ENCODE results near the gene R3HCC1L.
"Not testable (repeated sequence)": the region's sequence is repeated elsewhere in the genome, so short reads cannot be mapped to it uniquely, and the experiment has no call there.

The R3HCC1L gene

GRCh38 chr10:98182351-98182915 is 48.0 kb downstream of the R3HCC1L start:
- not testable (repeated sequence) for FAIRE-seq

- no peak for FAIRE-seq
Observed at GRCh38 chr10:98186681-98187080, 52.2 kb downstream of the R3HCC1L start.

DNA sequence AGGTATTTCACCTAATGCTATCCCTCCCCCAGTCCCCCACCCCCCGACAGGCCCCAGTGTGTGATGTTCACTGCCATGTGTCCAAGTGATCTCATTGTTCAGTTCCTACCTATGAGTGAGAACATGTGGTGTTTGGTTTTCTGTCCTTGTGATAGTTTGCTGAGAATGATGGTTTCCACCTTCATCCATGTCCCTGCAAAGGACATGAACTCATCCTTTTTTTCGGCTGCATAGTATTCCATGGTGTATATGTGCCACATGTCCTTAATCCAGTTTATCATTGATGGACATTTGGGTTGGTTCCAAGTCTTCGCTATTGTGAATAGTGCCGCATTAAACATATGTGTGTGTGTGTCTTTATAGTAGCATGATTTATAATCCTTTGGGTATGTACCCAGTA is 56.3 kb downstream of the R3HCC1L start:
- not testable (repeated sequence) for FAIRE-seq

- FAIRE-seq, result no peak
Observed at GRCh38 chr10:98193037-98193436, 58.6 kb downstream of the R3HCC1L start.

- no peak for FAIRE-seq
Observed at GRCh38 chr10:98194633-98195032, 60.2 kb downstream of the R3HCC1L start.

DNA sequence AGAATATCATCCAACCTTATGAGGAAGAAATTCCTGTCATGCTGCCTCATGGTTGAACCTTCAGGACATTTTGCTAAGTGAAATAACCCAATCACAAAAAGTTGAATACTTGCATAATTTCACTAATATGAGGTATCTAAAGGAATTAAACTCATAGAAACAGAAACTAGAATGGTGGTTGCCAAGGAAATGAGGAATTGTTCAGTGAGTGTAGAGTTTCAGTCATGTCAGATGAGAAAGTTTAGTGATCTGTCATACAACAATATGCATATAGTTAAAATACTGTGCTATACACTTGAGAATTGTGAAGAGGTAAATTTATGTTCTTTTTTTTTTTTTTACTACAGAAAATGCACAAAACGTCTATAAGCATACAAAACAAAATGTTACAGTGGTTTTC is 60.7 kb downstream of the R3HCC1L start:
- no peak for FAIRE-seq

DNA sequence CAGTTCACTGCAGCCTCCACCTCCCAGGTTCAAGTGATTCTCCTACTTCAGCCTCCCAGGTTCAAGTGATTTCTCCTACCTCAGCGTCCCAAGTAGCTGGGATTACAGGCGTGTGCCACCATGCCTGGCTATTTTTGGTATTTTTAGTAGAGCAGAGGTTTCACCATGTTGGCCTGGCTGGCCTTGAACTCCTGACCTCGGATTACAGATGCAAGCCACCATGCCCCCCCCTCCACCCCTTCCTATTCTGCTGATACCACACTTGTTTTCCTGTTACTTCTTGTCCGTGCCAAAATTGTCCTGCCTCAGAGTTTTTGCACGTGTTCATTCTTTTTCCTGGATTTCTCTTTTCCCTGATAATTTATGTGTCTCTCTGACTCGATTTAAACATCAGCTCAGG is 62.5 kb downstream of the R3HCC1L start:
- no peak for FAIRE-seq

GRCh38 chr10:98201760-98202159 is 67.3 kb downstream of the R3HCC1L start:
- no peak for FAIRE-seq

DNA sequence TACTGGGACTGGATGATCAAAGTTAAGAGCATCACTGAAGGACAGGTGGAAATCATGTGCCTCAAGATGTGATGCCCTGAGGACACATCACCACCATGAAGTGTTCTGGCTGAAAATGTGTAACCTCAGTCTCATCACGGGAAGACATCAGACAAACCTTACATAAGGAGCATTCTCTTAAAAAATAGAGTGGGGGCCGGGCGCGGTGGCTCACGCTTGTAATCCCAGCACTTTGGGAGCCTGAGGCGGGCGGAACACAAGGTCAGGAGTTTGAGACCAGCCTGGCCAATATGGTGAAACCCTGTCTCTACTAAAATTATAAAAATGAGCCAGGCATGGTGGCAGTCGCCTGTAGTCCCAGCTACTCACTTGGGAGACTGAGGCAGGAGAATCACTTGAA is 67.9 kb downstream of the R3HCC1L start:
- no peak for FAIRE-seq

GRCh38 chr10:98205351-98205750 is 70.9 kb downstream of the R3HCC1L start:
- no peak for FAIRE-seq

GRCh38 chr10:98208925-98209324 is 74.5 kb downstream of the R3HCC1L start:
- no peak for FAIRE-seq

- no peak for FAIRE-seq
Observed at GRCh38 chr10:98209441-98209840, 75.0 kb downstream of the R3HCC1L start.

DNA sequence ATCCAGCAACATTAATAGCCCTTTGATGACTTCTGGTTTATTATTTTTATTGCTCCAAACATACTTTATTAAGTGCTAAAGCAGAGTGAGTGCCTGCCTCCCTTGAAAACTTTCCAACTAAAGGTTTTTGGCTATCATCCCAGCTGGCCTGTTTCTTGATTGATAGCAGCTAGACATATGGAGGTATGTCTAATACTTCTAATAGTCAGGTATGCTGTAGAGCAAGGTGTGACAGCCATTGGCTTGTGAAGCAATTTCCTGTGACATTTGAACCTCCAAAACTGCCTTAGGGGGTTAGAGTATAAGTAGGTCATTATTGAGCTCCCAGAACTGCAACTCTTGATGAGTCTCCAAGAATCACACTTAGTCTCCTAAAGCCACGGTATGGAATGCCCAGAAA is 77.7 kb downstream of the R3HCC1L start:
- FAIRE-seq, result no peak

- FAIRE-seq, result no peak
Observed at GRCh38 chr10:98213740-98214139, 79.3 kb downstream of the R3HCC1L start.

DNA sequence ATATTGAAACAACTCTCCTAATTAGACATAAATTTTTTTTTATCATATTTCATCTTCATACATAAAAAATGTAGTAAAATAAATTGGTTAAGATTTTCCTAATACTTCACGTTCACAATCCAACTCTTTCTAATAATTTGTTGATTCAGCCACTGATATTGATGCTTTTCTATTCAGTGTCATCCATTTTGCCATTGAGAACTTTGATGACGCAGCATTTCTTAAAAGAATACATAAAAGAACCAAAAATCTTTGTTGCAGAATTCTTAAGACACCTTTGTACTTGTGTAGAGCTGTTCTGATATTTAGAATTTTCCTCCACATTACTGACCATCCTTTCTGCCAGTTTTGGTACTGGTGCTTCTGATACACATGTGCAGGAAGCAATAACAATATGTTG is 80.9 kb downstream of the R3HCC1L start:
- FAIRE-seq, result no peak

- no peak for FAIRE-seq
Observed at GRCh38 chr10:98217801-98218200, 83.3 kb downstream of the R3HCC1L start.

DNA sequence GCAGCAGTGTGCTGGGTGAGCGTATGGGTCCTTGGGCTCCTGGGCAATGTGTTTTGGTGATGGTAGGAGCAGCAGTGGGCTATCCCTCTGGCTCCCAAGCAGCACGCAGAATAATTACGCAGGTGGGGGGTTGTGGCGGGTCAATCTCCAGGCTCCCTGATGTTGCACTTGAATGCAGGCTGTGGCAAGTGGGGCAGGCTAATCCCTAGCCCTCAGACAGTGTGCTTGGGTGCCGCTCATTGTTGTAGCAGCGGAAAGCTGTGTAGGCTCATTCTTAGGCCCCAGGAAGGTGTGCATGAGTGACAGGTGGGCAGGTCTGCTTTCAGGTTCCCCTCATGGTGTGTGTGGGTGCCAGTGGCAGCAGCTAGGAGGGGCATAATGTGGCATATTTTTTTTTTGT is 89.4 kb downstream of the R3HCC1L start:
- FAIRE-seq, result no peak

GRCh38 chr10:98224509-98224908 is 90.1 kb downstream of the R3HCC1L start:
- no peak for FAIRE-seq

- no peak for FAIRE-seq
Observed at GRCh38 chr10:98224996-98225395, 90.5 kb downstream of the R3HCC1L start.

DNA sequence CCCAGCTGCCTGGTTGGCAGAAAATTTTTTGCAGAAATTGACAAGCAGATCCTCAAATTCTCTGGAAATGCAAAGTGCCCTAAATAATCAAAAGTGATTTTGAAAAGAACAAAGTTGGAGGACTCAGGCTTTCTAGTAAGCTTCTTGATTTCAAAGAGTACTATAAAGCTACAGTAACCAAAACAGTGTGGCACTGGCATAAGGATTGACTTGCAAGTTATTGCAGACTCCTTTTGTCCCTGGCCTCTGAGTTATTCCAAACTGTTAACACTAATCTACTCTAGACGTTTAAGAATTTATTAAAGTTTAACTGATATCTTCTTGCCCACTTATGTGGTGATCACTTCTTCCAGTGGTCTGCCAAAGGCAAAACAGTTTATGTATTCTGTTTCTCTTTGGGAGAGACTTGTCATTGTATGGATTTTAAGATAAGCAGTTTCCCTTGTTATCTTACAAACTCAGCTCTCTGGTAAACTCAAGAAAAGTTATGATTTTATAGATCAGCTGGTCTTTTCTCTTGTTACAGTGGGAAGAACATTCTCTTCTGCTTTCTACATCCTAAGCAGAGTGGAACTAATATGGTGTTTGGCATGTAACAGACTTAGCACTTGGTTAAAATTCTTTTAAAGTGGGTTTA is 92.2 kb downstream of the R3HCC1L start:
- no peak for FAIRE-seq

GRCh38 chr10:98227713-98228112 is 93.3 kb downstream of the R3HCC1L start:
- FAIRE-seq, result not testable (repeated sequence)

GRCh38 chr10:98228266-98228665 is 93.8 kb downstream of the R3HCC1L start:
- not testable (repeated sequence) for FAIRE-seq

- no peak for FAIRE-seq
Observed at GRCh38 chr10:98231417-98231816, 97.0 kb downstream of the R3HCC1L start.

- FAIRE-seq, result no peak
Observed at GRCh38 chr10:98235846-98236245, 101.4 kb downstream of the R3HCC1L start.

DNA sequence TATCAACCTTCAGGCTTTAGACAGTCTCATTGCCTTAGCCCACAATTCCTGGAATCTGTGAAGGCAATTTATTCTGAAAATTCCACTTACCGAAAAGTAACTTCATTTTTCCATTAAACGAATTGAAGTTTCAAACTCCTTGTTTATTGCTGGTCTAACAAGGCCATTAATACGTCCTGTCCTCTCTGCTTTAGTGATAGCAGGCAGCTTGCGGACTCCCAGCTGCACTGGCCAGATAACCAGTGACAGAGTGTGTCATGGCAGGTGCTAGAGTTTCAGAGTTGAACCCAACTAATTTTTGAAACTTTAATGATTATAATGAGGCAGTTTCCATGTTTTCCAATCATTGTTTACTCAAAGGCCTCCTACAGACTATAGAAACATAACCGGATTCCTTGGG is 102.4 kb downstream of the R3HCC1L start:
- no peak for FAIRE-seq
